ENCODE results near the gene GRIA1.

The GRIA1 gene

DNA sequence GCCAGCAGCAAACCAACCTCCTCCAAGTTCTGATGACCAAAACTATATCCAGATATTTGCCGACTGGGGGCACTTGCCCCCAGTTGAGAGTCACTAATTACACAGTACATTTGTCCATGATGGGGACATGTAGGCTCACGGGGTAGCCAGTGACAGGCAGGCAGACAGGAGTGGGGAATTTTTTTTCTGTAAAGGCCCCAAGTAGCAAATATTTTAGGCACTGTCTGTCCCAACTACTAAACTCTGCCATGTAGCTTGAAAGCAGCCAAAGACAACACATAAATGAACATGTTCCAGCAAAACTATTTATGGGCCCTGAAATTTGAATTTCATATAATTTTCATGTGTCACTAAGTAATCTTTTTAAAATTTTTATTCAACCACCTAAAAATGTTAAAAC is 80.7 kb downstream of the GRIA1 start:
- TF ChIP-seq, protein P1, sequence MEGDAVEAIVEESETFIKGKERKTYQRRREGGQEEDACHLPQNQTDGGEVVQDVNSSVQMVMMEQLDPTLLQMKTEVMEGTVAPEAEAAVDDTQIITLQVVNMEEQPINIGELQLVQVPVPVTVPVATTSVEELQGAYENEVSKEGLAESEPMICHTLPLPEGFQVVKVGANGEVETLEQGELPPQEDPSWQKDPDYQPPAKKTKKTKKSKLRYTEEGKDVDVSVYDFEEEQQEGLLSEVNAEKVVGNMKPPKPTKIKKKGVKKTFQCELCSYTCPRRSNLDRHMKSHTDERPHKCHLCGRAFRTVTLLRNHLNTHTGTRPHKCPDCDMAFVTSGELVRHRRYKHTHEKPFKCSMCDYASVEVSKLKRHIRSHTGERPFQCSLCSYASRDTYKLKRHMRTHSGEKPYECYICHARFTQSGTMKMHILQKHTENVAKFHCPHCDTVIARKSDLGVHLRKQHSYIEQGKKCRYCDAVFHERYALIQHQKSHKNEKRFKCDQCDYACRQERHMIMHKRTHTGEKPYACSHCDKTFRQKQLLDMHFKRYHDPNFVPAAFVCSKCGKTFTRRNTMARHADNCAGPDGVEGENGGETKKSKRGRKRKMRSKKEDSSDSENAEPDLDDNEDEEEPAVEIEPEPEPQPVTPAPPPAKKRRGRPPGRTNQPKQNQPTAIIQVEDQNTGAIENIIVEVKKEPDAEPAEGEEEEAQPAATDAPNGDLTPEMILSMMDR (IDR thresholded peaks at IDR 0.05; ENCODE audit: poor library complexity, severe bottlenecking): no peak
- Histone ChIP-seq H3K4me1 (ENCODE audit: insufficient read depth, poor library complexity, severe bottlenecking) (no peaks in the 10 kb centered on the region), H3K27me3 (ENCODE audit: insufficient read depth, poor library complexity, severe bottlenecking) (no peaks in the 10 kb centered on the region), H3K9me3 (ENCODE audit: severe bottlenecking) (no peaks in the 10 kb centered on the region), H3K4me3 (ENCODE audit: severe bottlenecking) (no peak overlapping the region), H3K27ac (ENCODE audit: poor library complexity, severe bottlenecking) (no peak overlapping the region), H3K36me3 (ENCODE audit: low read depth) (no peaks in the 10 kb centered on the region)
- DNase-seq (ENCODE audit: low spot score) (no peak), ATAC-seq (ENCODE audit: low read depth) (no peak)

- Histone ChIP-seq H3K27ac (ENCODE audit: poor library complexity, severe bottlenecking) (no peak overlapping the region), H3K9me3 (ENCODE audit: severe bottlenecking) (no peaks in the 10 kb centered on the region), H3K4me1 (ENCODE audit: insufficient read depth, poor library complexity, severe bottlenecking) (no peaks in the 10 kb centered on the region), H3K4me3 (ENCODE audit: severe bottlenecking) (no peak overlapping the region), H3K27me3 (ENCODE audit: insufficient read depth, poor library complexity, severe bottlenecking) (no peaks in the 10 kb centered on the region), H3K36me3 (ENCODE audit: low read depth) (no peaks in the 10 kb centered on the region)
- ATAC-seq (ENCODE audit: low read depth) (no peak), DNase-seq (ENCODE audit: low spot score) (no peak)
- TF ChIP-seq, protein P1 (IDR thresholded peaks at IDR 0.05; ENCODE audit: poor library complexity, severe bottlenecking): no peak
Observed at GRCh38 chr5:153572411-153573145, 82.1 kb downstream of the GRIA1 start.

DNA sequence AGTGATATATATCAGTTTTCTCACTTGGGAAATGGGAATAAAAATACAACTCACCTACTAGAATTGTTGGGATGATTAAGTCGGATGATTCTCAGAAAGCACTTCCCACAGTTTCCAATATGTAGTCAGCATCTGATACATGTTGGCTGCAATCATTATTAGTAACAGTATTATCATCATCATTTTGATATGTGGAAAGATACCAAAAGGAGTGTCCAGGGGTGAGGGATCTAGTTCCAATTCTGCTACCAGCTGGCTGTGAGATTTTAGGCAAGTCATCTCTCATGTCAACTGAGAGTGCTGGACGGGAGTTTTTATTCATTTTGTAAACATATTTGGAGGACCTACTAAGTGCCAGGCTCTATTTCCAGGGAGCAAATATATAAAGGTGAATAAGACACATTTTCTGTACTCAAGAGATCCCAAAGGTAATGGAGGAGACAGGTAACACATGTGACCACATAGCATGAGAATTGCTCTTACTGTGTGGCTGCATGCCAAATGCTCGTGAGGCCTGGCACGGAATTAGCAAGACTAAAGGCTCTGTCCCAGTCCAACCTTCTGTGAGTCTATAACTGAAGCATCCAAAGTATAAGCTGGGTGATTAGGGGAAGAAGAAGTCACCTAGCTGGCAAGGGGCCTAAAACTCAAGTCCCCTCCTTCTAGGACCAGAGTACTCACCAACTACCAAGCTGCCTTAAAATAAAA is 83.0 kb downstream of the GRIA1 start:
- no peak for DNase-seq (ENCODE audit: low spot score)
- Histone ChIP-seq H3K36me3 (ENCODE audit: low read depth) (no peaks in the 10 kb centered on the region), H3K27ac (ENCODE audit: poor library complexity, severe bottlenecking) (no peak overlapping the region), H3K4me1 (ENCODE audit: insufficient read depth, poor library complexity, severe bottlenecking) (no peaks in the 10 kb centered on the region), H3K27me3 (ENCODE audit: insufficient read depth, poor library complexity, severe bottlenecking) (no peaks in the 10 kb centered on the region), H3K9me3 (ENCODE audit: severe bottlenecking) (no peaks in the 10 kb centered on the region), H3K4me3 (ENCODE audit: severe bottlenecking) (no peak overlapping the region)
- TF ChIP-seq, protein P1 (IDR thresholded peaks at IDR 0.05; ENCODE audit: poor library complexity, severe bottlenecking): no peak
- ATAC-seq (ENCODE audit: low read depth): peak; percentile 61; the same call in 2 of the 3 replicates

DNA sequence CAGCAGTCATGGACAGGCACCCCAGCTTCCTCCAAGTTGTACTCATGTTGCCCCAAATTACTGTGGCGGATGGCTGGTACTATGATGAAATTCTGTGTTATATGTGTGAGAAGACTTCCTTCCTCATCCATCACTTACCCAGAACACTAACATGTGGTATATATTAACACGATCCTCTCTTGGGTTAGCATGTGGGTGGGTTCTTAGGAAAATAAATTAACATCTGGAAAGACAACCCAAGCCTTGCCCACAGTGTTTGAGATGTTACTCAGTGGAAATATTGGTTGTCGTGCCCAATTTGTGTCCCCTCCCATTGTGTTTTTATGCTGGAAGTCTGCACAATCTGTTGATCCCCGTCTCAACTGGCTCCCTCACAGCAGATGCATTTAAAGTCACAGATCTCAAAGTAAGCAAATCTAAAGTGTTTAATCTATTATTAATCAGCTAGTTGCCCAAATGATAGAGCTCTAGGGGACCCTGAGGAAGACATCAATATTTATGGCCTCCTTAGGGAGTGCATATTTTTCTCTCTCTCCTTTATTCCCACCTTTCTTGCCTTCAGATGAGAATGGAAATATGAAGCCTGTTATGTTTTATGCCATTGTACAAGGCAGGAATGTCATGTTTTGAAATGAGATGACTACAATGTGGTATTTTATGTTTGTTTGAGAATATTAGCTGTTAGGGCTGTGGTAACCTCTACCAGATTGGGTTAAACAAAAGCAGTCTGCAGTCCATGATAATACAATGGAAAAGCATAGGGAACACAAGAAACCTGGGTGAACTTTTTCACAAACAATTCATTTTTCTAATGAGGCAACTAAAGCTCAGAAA is 93.9 kb downstream of the GRIA1 start:
- Histone ChIP-seq H3K4me1 (ENCODE audit: insufficient read depth, poor library complexity, severe bottlenecking) (no peaks in the 10 kb centered on the region), H3K27me3 (ENCODE audit: insufficient read depth, poor library complexity, severe bottlenecking) (no peaks in the 10 kb centered on the region), H3K27ac (ENCODE audit: poor library complexity, severe bottlenecking) (no peak overlapping the region), H3K36me3 (ENCODE audit: low read depth) (no peaks in the 10 kb centered on the region), H3K4me3 (ENCODE audit: severe bottlenecking) (no peak overlapping the region), H3K9me3 (ENCODE audit: severe bottlenecking) (no peaks in the 10 kb centered on the region)
- TF ChIP-seq, protein P1 (IDR thresholded peaks at IDR 0.05; ENCODE audit: poor library complexity, severe bottlenecking): no peak
- DNase-seq (ENCODE audit: low spot score) (no peak), ATAC-seq (ENCODE audit: low read depth) (no peak; the same call in 2 of the 3 replicates)
